AG09309 (cell line): ENCODE measurements around the gene GALNT15.

ENCODE experiments used
- DNase-seq: peaks from one replicate; pipeline ENCODE4 v3.0.0-alpha.2; 2010; ENCODE audit warnings: low read depth
- H3K4me3 ChIP-seq: 2 replicates; pipeline ENCODE4 v1.5.1; 2011; ENCODE audit warnings: mild to moderate bottlenecking, low read depth, low read length, moderate library complexity; ENCODE audit not compliant: control insufficient read depth
- CTCF ChIP-seq: IDR thresholded peaks from 2 replicates; pipeline ENCODE4 v1.5.1; 2011; ENCODE audit warnings: mild to moderate bottlenecking, low read depth, low read length, inconsistent platforms; ENCODE audit not compliant: insufficient read depth, control insufficient read depth; ENCODE audit errors: missing control alignments

Gene GALNT15

GRCh38 chr3:16182612-16183011 is 8.1 kb downstream of the GALNT15 start:
- TF ChIP-seq CTCF, result no peak
- no peak for DNase-seq
- no peak overlapping the region for H3K4me3 ChIP-seq

GRCh38 chr3:16183082-16183481 is 8.6 kb downstream of the GALNT15 start:
- no peak for DNase-seq
- no peak overlapping the region for H3K4me3 ChIP-seq
- no peak for TF ChIP-seq CTCF

- no peak for TF ChIP-seq CTCF
- no peak overlapping the region for H3K4me3 ChIP-seq
- peak; percentile 66 for DNase-seq
These were observed 9.3 kb downstream of the GALNT15 start for GRCh38 chr3:16183601-16184270.

- no peak overlapping the region for H3K4me3 ChIP-seq
- DNase-seq, result no peak
- TF ChIP-seq CTCF, result no peak
These were observed 11.6 kb downstream of the GALNT15 start for GRCh38 chr3:16186086-16186485.

- no peak overlapping the region for H3K4me3 ChIP-seq
- no peak for DNase-seq
- TF ChIP-seq CTCF, result no peak
These were observed 12.1 kb downstream of the GALNT15 start for GRCh38 chr3:16186565-16186964.

GRCh38 chr3:16187213-16187790 is 12.8 kb downstream of the GALNT15 start:
- no peak for DNase-seq
- TF ChIP-seq CTCF, result no peak
- H3K4me3 ChIP-seq, result no peak overlapping the region

GRCh38 chr3:16188071-16188470 is 13.6 kb downstream of the GALNT15 start:
- TF ChIP-seq CTCF, result no peak
- DNase-seq, result no peak
- H3K4me3 ChIP-seq, result no peak overlapping the region
